HG02610 (cell line): Measurements from ENCODE around the gene ANKS4B.
"Not testable (repeated sequence)": the region's sequence is repeated elsewhere in the genome, so short reads cannot be mapped to it uniquely, and the experiment has no call there.

Experiments
- ATAC-seq: cut with Tn5 transposase; IDR thresholded peaks from one replicate; pipeline ENCODE4 v1.9.1; 2021; ENCODE audit warnings: mild to moderate bottlenecking, moderate library complexity; ENCODE audit not compliant: unreplicated experiment

Gene ANKS4B

GRCh38 chr16:21283521-21284289 is 50.2 kb downstream of the ANKS4B start:
- no peak for ATAC-seq

- no peak for ATAC-seq
These were observed 50.9 kb downstream of the ANKS4B start for GRCh38 chr16:21284414-21284813.

GRCh38 chr16:21285314-21285713 is 51.8 kb downstream of the ANKS4B start:
- ATAC-seq: no peak

- not testable (repeated sequence) for ATAC-seq
These were observed 56.3 kb downstream of the ANKS4B start for GRCh38 chr16:21289789-21290188.

GRCh38 chr16:21300309-21301167 is 67.0 kb downstream of the ANKS4B start:
- peak; percentile 54 for ATAC-seq

GRCh38 chr16:21301168-21301894 is 67.8 kb downstream of the ANKS4B start:
- peak; percentile 43 for ATAC-seq

- ATAC-seq: no peak
These were observed 68.4 kb downstream of the ANKS4B start for GRCh38 chr16:21301895-21302291.

GRCh38 chr16:21302454-21302853 is 69.0 kb downstream of the ANKS4B start:
- ATAC-seq: no peak

GRCh38 chr16:21302898-21303528 is 69.5 kb downstream of the ANKS4B start:
- no peak for ATAC-seq
